ENCODE data around the gene TGFBR2. TPM values are rescaled to one million over a fixed set of nuclear protein-coding genes. Genes with fewer than 3 reads are reported as not detected.
A peak's percentile ranks its signal among the peaks of the same experiment; 100 is the strongest.

Gene TGFBR2
- total and polyA plus RNA-seq, 2 of the 13 experiments (the other 11 are each of a cell fraction or from before 2014, with no cell fraction given): 82.2 to 187 TPM

GRCh38 chr3:30597131-30597768 lies 9.2 kb upstream of the TGFBR2 start (continued):
- TF ChIP-seq KIAA2018 (CRISPR knock-in tag; IDR thresholded peaks at IDR 0.05; ENCODE audit: borderline replicate concordance) (no peak), NR2F1 (CRISPR knock-in tag; IDR thresholded peaks at IDR 0.05) (peak in 1 of 2 experiments; percentile 50; a peak in 1 of 4 replicates), MTF1 (CRISPR knock-in tag; IDR thresholded peaks at IDR 0.05) (no peak)
- TF ChIP-seq, protein P1, sequence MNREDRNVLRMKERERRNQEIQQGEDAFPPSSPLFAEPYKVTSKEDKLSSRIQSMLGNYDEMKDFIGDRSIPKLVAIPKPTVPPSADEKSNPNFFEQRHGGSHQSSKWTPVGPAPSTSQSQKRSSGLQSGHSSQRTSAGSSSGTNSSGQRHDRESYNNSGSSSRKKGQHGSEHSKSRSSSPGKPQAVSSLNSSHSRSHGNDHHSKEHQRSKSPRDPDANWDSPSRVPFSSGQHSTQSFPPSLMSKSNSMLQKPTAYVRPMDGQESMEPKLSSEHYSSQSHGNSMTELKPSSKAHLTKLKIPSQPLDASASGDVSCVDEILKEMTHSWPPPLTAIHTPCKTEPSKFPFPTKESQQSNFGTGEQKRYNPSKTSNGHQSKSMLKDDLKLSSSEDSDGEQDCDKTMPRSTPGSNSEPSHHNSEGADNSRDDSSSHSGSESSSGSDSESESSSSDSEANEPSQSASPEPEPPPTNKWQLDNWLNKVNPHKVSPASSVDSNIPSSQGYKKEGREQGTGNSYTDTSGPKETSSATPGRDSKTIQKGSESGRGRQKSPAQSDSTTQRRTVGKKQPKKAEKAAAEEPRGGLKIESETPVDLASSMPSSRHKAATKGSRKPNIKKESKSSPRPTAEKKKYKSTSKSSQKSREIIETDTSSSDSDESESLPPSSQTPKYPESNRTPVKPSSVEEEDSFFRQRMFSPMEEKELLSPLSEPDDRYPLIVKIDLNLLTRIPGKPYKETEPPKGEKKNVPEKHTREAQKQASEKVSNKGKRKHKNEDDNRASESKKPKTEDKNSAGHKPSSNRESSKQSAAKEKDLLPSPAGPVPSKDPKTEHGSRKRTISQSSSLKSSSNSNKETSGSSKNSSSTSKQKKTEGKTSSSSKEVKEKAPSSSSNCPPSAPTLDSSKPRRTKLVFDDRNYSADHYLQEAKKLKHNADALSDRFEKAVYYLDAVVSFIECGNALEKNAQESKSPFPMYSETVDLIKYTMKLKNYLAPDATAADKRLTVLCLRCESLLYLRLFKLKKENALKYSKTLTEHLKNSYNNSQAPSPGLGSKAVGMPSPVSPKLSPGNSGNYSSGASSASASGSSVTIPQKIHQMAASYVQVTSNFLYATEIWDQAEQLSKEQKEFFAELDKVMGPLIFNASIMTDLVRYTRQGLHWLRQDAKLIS (CRISPR knock-in tag; IDR thresholded peaks at IDR 0.05): peak; percentile 92; the same call in 1 of the 2 replicates

Data from HepG2 (cell line).